Upper lobe of right lung (tissue), 1 donor: Measurements from ENCODE around the gene SWSAP1. TPM values are rescaled to one million over a fixed set of nuclear protein-coding genes. Genes with fewer than 3 reads are reported as not detected.
A peak's percentile ranks its signal among the peaks of the same experiment; 100 is the strongest.

ENCODE experiments used
- ATAC-seq: fragments of 200-7000 bp; cut with Tn5 transposase; one replicate; pipeline ENCODE4 v1.9.1; 2020; ENCODE audit warnings: mild to moderate bottlenecking, moderate library complexity
- DNase-seq: peaks from one replicate; pipeline ENCODE4 v3.0.0-alpha.2; 2020
- H3K27ac ChIP-seq: fragments of 200-600 bp; one replicate; pipeline ENCODE4 v1.8.0; 2022
- H3K27me3 ChIP-seq: fragments of 200-600 bp; one replicate; pipeline ENCODE4 v1.8.0; 2022; ENCODE audit warnings: mild to moderate bottlenecking
- H3K36me3 ChIP-seq: fragments of 200-600 bp; one replicate; pipeline ENCODE4 v1.8.0; 2022
- H3K4me1 ChIP-seq: fragments of 200-600 bp; one replicate; pipeline ENCODE4 v1.8.0; 2022
- H3K4me3 ChIP-seq: fragments of 200-600 bp; one replicate; pipeline ENCODE4 v1.8.0; 2022; ENCODE audit warnings: mild to moderate bottlenecking
- H3K9me3 ChIP-seq: fragments of 200-600 bp; one replicate; pipeline ENCODE4 v1.8.0; 2022
- intact Hi-C: fragments of 100-400 bp; cut with DNase I; formaldehyde crosslinking; loops from one replicate; pipeline ENCODE4 v1.11.0; 2022
- total RNA-seq: library from RNA; stranded (reverse); fragmentation: NEBNext Ultra II Directional; extraction: Animal tissue kit (Norgen Biotek cat#: 25700); gene quantifications from one replicate; pipeline ENCODE4 v1.2.1, GENCODE V29; 2021
- TF ChIP-seq, protein P1 (sequence below): fragments of 200-600 bp; IDR thresholded peaks from one replicate; pipeline ENCODE4 v1.8.0; 2022; ENCODE audit warnings: antibody characterized with exemption
- donor health status: DM: no; HTN: yes; CAD: no; lungs with severe emphysema.

The SWSAP1 gene
- total RNA-seq, 1 donor from 2014 or later, result 3.2 TPM

DNA sequence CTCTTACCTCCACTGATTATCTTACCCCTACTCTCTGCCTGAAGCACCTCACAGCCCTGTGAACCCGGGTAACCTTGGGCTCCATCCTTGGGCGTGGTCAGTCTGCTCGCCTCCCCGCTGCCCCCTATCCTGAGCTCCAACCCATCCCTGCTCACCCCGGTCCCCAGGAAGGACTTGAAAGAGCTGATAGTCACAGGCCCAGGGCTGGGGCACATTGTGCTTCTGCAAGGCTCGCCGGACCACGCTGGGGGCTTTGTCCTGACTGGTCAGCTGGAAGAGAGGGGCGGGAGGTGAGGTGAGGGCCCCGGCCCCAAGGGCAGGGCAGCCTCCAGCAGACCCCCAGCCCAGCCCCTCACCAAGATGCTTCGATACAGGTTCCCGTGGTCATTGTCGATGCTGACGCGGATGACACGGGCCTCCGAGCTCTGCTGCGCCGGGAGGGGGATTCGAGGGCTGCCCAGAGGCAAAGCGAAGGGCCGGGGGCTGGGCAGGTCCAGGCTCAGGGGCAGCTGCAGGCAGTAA lies 22.7 kb downstream of the SWSAP1 start:
- H3K27me3 ChIP-seq, result no peaks in the 10 kb centered on the region
- intact Hi-C loops, result no loop called here
- no peaks in the 10 kb centered on the region for H3K36me3 ChIP-seq
- no peak overlapping the region for H3K27ac ChIP-seq
- TF ChIP-seq, protein P1, sequence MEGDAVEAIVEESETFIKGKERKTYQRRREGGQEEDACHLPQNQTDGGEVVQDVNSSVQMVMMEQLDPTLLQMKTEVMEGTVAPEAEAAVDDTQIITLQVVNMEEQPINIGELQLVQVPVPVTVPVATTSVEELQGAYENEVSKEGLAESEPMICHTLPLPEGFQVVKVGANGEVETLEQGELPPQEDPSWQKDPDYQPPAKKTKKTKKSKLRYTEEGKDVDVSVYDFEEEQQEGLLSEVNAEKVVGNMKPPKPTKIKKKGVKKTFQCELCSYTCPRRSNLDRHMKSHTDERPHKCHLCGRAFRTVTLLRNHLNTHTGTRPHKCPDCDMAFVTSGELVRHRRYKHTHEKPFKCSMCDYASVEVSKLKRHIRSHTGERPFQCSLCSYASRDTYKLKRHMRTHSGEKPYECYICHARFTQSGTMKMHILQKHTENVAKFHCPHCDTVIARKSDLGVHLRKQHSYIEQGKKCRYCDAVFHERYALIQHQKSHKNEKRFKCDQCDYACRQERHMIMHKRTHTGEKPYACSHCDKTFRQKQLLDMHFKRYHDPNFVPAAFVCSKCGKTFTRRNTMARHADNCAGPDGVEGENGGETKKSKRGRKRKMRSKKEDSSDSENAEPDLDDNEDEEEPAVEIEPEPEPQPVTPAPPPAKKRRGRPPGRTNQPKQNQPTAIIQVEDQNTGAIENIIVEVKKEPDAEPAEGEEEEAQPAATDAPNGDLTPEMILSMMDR, result no peak
- ATAC-seq, result no peak
- no peaks in the 10 kb centered on the region for H3K9me3 ChIP-seq
- H3K4me1 ChIP-seq, result no peaks in the 10 kb centered on the region
- H3K4me3 ChIP-seq, result no peak overlapping the region
- DNase-seq, result no peak

DNA sequence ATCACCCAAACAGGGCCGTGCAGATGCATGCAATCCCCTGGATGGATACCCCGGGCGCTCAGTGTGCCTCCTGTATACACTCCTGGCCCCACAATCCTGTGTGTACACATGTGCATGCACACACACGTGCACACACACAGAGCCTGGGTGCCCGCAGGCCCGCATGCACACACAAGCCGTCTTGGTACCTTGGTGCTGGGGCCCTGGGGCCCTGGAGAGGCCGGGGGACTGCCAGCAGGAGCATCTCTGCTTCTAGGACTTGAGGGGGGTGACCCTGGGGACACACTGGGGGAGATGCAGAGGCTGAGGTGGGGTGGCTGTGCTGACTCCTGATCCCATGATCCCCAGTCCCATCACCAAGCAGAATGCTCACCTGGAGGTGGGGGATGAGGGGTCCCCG lies 25.2 kb downstream of the SWSAP1 start:
- TF ChIP-seq, protein P1, result no peak
- Histone ChIP-seq H3K27ac (no peak overlapping the region), H3K36me3 (no peaks in the 10 kb centered on the region), H3K4me1 (no peaks in the 10 kb centered on the region), H3K9me3 (no peaks in the 10 kb centered on the region), H3K4me3 (no peak overlapping the region), H3K27me3 (no peaks in the 10 kb centered on the region)
- intact Hi-C loops, result no loop called here
- DNase-seq (no peak), ATAC-seq (peak; percentile 12)

DNA sequence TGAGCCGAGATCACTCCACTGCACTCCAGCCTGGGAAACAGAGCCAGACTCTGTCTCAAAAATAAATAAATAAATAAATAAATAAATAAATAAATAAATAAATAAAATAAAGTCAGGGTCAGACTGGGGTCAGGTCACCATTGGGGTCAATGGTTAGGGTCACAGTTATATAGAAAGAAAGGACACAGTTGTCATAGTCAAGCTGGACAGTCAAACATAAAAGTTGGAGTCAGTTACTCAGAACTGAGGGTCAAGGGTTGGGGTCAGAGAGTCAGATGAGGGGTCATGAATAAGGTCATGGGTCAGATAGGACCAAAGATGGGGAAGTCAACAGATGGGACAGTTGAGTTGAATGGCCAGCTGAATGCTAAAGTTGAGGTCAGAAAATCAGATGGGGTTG lies 26.3 kb downstream of the SWSAP1 start:
- Histone ChIP-seq H3K27ac (no peak overlapping the region), H3K4me1 (no peaks in the 10 kb centered on the region), H3K9me3 (no peaks in the 10 kb centered on the region), H3K4me3 (no peak overlapping the region), H3K27me3 (no peaks in the 10 kb centered on the region), H3K36me3 (no peaks in the 10 kb centered on the region)
- ATAC-seq (no peak), DNase-seq (no peak)
- TF ChIP-seq, protein P1, result no peak
- intact Hi-C loops, result no loop called here

DNA sequence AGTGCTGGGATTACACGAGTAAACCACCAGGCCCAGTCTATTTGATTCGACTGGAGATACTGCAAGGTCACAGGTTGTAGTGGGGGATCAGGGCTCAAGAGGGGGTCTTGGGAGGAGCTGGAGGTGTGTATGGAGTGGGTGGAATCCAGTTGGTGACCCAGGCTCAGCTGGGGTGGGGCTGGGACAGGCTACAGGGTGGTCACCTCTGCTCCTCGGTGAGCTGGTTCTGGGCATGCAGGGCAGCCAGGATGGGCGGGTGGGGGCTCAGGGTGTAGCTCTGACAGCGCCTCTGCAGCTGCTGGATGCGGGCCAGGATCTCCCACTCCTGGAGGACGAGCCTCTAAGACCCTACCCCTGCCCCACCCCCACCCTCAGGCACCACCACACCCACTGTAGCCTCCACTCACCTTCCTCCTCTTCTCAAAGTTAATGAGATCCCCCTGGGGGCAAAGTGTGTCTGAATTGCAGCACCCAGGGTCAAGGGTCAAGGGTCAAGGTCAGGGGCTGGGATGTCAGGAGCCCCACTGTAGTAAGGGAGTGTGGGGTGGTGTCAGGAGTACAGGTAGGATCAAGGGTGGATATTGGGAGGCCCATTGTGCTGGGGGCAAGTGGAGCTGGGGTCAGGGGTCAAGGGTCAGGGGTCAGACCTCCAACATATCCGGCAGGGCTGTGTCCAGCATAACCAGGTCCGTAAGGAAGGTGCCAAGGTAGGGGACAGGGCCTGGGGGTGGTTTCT lies 27.5 kb downstream of the SWSAP1 start:
- Histone ChIP-seq H3K9me3 (no peaks in the 10 kb centered on the region), H3K27ac (no peak overlapping the region), H3K4me3 (no peak overlapping the region), H3K36me3 (no peaks in the 10 kb centered on the region), H3K4me1 (no peaks in the 10 kb centered on the region), H3K27me3 (no peaks in the 10 kb centered on the region)
- intact Hi-C loops, result no loop called here
- DNase-seq (no peak), ATAC-seq (no peak)
- TF ChIP-seq, protein P1, result no peak

DNA sequence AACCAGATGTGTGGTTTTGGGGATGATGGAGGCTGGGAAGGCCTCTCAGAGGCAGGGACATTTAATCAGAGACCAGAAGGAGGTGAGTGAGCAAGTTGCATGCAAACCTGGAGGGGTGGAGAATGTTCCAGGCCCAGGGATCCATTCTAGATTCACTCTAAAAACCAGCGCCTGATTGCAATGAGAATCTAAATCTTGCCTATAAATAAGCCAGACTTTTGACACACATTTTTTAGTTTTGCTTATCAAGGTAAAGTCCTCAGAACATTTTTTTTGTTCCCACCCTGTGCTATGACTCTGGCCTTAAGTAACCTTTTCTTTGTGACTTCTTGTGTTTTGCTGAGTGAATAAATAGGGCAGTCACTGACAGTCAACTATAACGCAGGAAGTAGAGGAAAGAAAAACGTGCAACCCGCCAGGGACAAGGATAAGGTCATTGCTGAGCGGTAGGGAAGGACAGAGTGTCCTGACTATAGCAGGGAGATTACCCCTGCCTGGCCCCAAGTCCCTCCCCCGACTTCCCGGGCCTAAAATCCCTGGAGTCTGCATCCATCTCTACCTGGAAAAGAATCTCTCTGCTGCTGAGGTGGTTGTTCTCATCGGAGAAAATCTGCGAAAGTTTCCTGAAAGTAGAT lies 30.2 kb downstream of the SWSAP1 start:
- Histone ChIP-seq H3K27ac (no peak overlapping the region), H3K4me3 (no peak overlapping the region), H3K4me1 (no peaks in the 10 kb centered on the region), H3K9me3 (no peaks in the 10 kb centered on the region), H3K36me3 (no peaks in the 10 kb centered on the region), H3K27me3 (no peaks in the 10 kb centered on the region)
- ATAC-seq (no peak), DNase-seq (no peak)
- intact Hi-C loops, result no loop called here
- TF ChIP-seq, protein P1, result no peak
